Endometrial microvascular endothelial cells (primary cell): ENCODE measurements around the gene NELFCD. TPM values are rescaled to one million over a fixed set of nuclear protein-coding genes. Genes with fewer than 3 reads are reported as not detected.
"Not testable (repeated sequence)": the region's sequence is repeated elsewhere in the genome, so short reads cannot be mapped to it uniquely, and the experiment has no call there.

Source experiments
- in situ Hi-C: cut with HindIII; loops from 2 replicates; pipeline ENCODE4 v1.10.0; 2017; ENCODE audit warnings: low sequenced_read_pairs, low pct_unique_long_range_greater_than_20kb; ENCODE audit errors: inconsistent ontology term
- total RNA-seq: library from RNA; depleted of rRNA; stranded (reverse); fragments of >200 nt; gene quantifications from one replicate; pipeline ENCODE4 v1.2.3, GENCODE V29; 2015; ENCODE audit errors: inconsistent ontology term

The NELFCD gene
- 63.8 TPM for total RNA-seq

DNA sequence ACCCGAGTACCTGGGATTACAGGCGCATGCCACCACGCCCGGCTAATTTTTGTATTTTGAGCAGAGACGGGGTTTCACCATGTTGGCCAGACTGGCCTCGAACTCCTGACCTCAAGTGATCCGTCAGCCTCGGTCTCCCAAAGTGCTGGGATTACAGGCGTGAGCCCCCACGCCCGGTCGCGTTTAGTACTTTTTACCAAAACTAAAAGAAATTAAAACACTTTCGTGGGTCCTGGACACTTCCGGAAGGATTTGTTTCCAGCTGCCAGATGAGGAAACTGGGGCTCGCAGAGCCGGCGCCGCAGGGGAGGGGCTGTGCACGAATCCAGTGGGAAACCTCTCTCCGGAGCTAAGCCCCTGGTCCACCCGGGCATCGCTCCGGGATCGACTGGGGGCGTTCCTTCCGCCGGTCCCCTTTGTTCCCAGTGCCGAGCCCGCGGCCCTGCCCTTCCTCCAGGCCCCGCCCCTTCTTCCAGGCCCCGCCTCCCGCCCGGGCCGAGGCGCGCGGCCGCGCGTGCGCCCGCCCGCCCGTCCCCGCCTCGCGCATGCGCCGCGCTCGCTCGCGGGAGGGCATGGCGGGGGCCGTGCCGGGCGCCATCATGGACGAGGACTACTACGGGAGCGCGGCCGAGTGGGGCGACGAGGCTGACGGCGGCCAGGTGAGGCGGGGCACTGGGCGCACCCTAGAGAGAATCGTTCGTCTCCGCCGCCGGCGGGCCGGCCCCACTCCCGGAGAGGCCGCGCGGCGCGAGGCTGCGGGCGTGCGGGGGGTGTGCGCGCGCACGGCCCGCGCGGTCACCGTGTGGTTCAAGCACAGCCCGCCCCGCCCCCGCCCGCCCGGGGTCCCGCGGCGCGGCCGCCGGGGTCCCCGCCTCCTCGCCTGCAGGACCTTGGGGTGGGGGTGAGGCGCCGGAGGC is at the start of gene NELFCD:
Gene NELFCD (plus strand): TSS at position 546 of the 917 bp plus-strand sequence. CDS start 54 bp downstream, at position 600.
- in situ Hi-C loops = no loop called here

DNA sequence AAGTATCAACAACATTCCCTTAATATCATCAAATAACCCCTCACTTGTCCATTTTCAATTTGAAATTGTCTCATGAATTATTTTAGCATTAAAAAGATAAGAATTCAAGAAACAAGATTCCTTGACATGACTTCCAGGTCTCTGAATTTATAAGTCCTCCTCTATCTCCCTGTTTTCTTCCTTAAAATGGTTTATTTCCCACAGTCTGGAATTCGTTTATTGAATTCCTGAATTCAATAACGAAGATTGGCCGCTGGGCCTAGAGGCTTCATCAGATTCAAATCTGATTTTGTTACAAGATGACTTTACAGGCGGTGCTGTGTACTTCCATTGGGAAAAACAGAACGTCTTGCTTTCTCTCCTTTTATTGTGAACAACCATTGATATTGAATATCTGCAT is 48.9 kb upstream of the NELFCD start:
- in situ Hi-C loops = no loop called here

DNA sequence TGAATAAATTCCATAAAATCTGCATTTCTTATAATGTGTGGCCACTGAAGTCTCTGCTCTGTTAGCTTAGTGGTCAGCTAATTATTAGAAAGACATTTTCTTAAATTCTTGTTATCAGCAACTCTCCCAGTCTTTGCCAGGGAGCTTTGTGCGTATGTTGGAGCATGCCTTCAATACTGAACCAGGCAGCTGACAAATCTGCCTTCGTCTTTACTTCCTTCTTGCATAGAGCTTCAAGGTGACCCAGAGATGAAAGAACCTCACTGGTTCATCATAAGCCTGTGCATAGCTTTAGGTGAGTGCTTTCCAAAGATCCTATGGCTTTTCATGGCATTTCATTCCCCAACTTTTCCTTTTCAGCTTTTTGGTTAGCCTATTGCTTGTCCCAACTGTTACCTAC is 43.0 kb upstream of the NELFCD start:
- in situ Hi-C loops = no loop called here

DNA sequence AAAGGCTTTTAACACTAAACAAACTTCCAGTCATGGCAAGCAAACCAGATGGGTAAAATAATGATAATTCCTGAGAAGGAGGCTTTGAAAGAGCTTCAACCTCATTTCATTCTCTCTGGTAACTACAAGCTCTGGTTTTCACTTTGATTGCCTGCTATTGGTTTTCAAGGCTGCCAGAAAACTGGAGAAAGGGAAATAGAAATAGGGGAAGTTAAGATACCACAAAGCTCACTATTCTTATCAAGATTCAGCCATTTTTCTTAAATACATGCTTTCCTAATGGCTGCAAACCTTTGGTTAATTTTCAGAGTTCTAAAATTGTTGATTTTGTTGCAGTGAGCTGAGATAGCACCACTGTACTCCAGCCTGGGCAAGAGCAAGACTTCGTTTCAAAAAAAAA is 42.5 kb upstream of the NELFCD start:
- in situ Hi-C loops = no loop called here

DNA sequence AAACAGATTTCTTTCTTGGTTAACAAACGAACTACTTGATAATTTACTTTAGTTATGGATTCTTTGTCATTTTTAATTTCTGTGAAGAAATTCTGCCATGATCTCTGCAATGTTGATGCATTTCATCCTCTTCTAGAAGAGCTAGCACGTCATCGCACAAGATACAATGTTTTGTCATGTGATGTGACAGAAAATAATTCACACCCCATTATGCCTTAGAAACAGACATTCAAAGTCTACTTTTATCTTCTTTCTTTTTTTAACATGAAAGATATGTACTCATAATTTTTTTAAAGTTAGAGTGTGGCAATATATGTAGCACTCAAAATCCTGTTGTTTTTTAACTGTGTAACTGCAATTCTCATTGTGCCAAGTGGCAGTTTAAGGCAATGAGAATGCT is 39.6 kb upstream of the NELFCD start:
- in situ Hi-C loops = no loop called here

- in situ Hi-C loops = no loop called here
Observed at GRCh38 chr20:58942549-58942948, 38.5 kb upstream of the NELFCD start.

DNA sequence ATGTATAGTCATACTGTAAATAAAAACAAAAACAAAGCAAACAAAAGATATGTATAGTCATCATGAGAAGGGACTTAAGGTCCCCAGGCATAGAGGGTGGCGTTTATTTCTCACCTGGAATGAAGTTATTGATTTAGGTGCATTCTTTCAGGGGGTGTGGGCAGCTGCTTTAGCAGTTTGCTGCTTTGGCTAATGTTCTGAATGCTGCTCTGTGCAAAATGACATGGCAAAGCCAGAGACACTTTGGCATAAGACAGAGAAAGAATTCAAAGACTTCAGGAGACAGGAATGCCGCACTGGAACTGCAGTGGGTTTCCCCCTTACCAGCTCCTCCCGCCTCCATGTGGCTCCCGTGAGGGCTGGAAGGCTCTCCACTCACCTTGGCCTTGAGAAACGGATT is 36.4 kb upstream of the NELFCD start:
- in situ Hi-C loops = no loop called here

DNA sequence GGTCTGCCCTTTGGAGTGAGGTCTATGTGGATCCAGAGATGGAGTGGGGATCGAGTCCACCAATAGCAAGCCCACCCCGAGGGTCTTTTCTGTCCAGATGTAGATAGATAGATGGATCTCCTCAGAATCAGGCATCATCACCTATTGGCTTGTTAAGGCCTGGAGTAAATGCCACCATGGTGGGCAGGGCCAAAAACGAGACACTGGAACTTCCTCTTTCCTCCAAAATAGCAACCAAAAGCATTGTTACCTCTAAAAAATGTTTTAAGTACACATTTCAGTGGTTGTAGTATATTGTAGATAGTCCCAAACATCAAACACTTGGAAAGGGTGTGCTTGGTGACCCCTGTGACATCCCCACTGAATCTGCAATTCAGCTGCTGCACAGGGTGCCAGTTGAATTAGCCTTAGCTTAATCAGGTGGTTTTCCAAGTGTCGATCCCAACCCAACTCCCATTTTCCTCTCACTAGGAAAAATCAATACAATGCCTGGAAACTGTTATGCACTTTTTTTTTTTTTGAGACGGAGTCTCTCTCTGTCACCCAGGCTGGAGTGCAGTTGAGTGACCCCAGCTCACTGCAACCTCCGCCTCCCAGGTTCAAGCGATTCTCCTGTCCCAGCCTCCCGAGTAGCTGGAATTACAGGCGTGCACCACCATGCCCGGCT is 35.0 kb upstream of the NELFCD start:
- in situ Hi-C loops = no loop called here

DNA sequence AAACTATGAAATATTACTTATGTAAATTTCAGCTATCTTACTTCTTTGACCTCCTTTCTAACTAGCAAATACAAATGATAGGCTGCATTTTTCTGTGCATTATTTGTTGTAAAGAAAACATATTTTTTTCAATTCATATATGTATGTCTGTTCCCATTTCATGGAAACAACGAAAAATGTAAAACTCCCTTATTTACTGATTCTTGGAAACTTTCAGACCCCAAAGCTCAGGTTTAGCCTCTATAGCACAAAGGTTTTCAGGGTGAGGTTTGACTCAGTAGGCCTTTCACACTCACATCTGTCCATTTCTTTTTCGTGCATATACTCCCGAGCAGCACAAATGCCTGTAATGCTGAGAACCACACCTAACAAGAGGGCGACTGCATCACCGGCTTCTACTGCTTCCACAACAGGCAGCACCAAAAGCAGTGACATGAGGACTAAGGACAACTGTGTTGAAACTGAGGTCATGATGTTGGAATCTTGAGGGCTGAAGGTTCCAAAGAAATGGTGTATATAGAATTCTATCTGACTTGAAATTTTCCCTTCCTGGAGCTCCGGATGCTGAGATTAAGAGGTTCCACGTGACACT is 33.2 kb upstream of the NELFCD start:
- in situ Hi-C loops = not testable (repeated sequence)

GRCh38 chr20:58950603-58951002 is 30.5 kb upstream of the NELFCD start:
- in situ Hi-C loops = no loop called here

- in situ Hi-C loops = no loop called here
Observed at GRCh38 chr20:58953050-58953449, 28.0 kb upstream of the NELFCD start.

DNA sequence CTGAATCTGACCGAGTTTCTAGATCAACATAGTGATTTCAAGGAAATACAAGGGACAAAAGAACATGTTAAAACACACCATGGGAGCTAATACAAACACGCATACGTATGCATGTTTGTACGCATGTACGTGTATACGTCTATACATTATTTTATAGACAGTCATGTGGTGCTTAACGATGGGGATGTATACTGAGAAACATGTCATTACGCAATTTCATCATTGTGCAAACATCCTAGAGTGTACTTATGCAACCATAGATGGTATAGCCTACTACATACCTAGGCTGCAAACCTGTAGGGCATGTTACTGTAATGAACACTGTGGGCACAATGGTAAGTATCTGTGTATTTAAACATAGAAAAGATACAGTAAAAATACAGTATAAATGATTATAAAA is 25.0 kb upstream of the NELFCD start:
- in situ Hi-C loops = no loop called here

- in situ Hi-C loops = no loop called here
Observed at GRCh38 chr20:58959652-58960051, 21.4 kb upstream of the NELFCD start.

- in situ Hi-C loops = no loop called here
Observed at GRCh38 chr20:58963060-58963584, 17.9 kb upstream of the NELFCD start.

GRCh38 chr20:58963922-58964321 is 17.1 kb upstream of the NELFCD start:
- in situ Hi-C loops = not testable (repeated sequence)

DNA sequence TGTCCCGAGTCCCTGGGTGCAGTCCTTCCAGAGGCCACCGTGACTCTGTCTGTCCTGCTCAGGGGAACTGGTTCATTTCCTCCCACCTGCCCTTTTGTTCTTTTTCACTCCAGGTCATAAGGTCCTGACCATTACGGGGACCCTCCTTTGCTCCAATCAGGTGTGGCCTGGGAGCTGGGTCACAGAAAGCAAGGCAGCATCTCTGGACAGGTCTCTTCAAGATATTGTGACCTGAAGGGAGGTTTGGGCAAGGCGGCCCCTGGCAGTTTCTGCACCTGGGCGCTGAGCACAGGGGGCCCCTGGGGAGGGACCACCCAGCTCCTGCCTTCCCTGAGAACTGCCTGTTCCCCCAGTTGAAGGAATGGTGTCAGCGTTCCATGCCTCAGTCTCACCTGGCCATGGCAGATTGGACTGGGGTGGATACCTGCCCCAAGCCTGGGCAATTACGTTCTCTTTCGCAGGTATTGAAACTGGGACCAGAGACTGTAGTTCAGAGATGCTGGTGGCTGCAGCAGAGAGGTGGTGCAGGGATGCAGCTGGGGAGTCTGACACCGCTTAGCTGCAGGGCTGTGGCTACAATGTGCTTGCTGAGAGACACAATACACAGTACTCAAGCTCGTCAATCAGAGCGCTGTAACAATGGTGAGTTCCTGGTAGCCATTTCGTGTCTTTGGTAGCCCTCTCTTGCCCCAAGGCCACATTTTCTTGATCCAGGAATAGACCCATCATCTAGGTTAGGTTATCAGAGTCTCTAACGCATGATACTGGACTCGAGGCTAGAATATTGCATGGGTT is 15.6 kb upstream of the NELFCD start:
- in situ Hi-C loops = no loop called here

DNA sequence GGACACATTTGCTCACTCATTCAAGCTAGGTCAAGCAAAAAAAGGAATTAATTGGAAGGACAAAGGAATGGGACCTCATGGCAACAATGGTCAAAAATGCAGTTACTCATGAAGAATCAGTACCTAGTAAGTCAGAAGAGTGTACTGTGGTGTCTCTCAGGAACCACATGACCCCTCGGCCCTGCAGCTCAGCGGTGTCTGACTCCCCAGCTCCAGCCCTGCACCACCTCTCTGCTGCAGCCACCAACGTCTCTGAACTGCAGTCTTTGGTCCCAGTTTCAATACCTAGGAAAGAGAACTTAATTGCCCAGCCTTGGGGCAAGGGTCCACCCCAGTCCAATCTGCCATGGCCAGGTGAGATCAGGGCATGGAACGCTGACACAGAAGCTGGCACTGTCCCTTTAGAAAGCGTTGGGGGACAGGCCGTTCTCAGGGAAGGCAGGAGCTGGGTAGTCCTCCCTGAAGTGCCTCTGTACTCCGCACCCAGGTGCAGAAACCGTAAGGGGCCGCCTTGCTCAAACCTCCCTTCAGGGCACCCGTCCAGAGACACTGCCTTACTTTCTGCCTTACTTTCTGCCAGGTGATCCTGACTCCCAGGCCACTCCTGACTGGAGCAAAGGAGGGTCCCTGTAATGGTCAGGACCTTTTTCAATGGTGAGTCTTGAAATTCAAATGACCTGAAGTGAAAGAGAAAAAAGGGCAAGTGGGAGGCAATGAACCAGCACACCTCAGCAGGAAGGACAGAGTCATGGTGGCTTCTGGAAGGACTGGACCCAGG is 13.2 kb upstream of the NELFCD start:
- in situ Hi-C loops = no loop called here

DNA sequence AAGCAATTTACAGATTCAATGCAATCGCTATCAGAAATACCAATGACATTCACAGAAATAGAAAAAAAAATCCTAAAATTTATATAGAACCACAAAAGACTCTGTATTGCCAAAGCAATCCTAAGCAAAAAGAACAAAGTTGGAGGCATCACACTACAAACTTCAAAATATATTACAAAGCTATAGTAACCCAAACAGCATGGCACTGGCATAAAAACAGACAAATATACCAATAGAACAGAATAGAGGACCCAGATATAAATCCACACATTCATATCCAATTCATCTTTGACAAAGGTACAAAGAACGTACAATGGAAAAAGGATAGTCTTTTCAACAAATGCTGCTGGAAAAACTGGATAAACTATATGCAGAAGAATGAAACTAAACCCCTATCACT is 11.6 kb upstream of the NELFCD start:
- in situ Hi-C loops = no loop called here
